HG03354 (cell line): ENCODE data around the gene ACSS1.

Source experiments
- ATAC-seq: cut with Tn5 transposase; IDR thresholded peaks from one replicate; pipeline ENCODE4 v1.9.1; 2021; ENCODE audit warnings: mild to moderate bottlenecking; ENCODE audit not compliant: unreplicated experiment, poor library complexity, severe bottlenecking

Gene ACSS1

GRCh38 chr20:25036331-25036936 lies 21.5 kb downstream of the ACSS1 start:
- ATAC-seq, result peak; percentile 29

- peak; percentile 53 for ATAC-seq
Observed at GRCh38 chr20:25035921-25036320, 22.0 kb downstream of the ACSS1 start.

GRCh38 chr20:25033924-25034300 lies 24.0 kb downstream of the ACSS1 start:
- no peak for ATAC-seq

- ATAC-seq, result no peak
Observed at GRCh38 chr20:25033265-25033923, 24.5 kb downstream of the ACSS1 start.

- no peak for ATAC-seq
Observed at GRCh38 chr20:25032478-25033264, 25.3 kb downstream of the ACSS1 start.

- no peak for ATAC-seq
Observed at GRCh38 chr20:25032065-25032477, 25.9 kb downstream of the ACSS1 start.

- ATAC-seq, result no peak
Observed at GRCh38 chr20:25031241-25031640, 26.7 kb downstream of the ACSS1 start.

- no peak for ATAC-seq
Observed at GRCh38 chr20:25030649-25031207, 27.2 kb downstream of the ACSS1 start.

GRCh38 chr20:25030007-25030648 lies 27.8 kb downstream of the ACSS1 start:
- no peak for ATAC-seq

- no peak for ATAC-seq
Observed at GRCh38 chr20:25025986-25026605, 31.8 kb downstream of the ACSS1 start.

- ATAC-seq, result no peak
Observed at GRCh38 chr20:25025091-25025861, 32.7 kb downstream of the ACSS1 start.

- no peak for ATAC-seq
Observed at GRCh38 chr20:25024171-25024570, 33.8 kb downstream of the ACSS1 start.

GRCh38 chr20:25023356-25023755 lies 34.6 kb downstream of the ACSS1 start:
- no peak for ATAC-seq

- no peak for ATAC-seq
Observed at GRCh38 chr20:25022680-25023079, 35.3 kb downstream of the ACSS1 start.

- ATAC-seq, result no peak
Observed at GRCh38 chr20:25021336-25021735, 36.6 kb downstream of the ACSS1 start.

GRCh38 chr20:25020901-25021301 lies 37.0 kb downstream of the ACSS1 start:
- ATAC-seq, result no peak

GRCh38 chr20:25020345-25020744 lies 37.6 kb downstream of the ACSS1 start:
- no peak for ATAC-seq

GRCh38 chr20:25019381-25020155 lies 38.4 kb downstream of the ACSS1 start:
- no peak for ATAC-seq
